Sigmoid colon (tissue), 7 donors: ENCODE results near the gene PAX5. TPM values are rescaled to one million over a fixed set of nuclear protein-coding genes. Genes with fewer than 3 reads are reported as not detected.
"Not testable (repeated sequence)": the region's sequence is repeated elsewhere in the genome, so short reads cannot be mapped to it uniquely, and the experiment has no call there.

Experiments used
- DNase-seq: peaks from one replicate; pipeline ENCODE4 v3.0.0-alpha.2; 2019
- H3K27ac ChIP-seq, 4 donors: fragments of 200-600 bp; sonication (generic); one replicate each; pipeline ENCODE4 v1.5.1; 2016 to 2019; ENCODE audit warnings: mild to moderate bottlenecking in 1 of 4
- H3K27me3 ChIP-seq, 3 donors: fragments of 200-600 bp; sonication (generic); one replicate each; pipeline ENCODE4 v1.5.1; 2019; ENCODE audit warnings: mild to moderate bottlenecking in 1 of 3
- H3K36me3 ChIP-seq, 4 donors: fragments of 200-600 bp; sonication (generic); one replicate each; pipeline ENCODE4 v1.5.1; 2016 to 2019
- H3K4me1 ChIP-seq, 4 donors: fragments of 200-600 bp; sonication (generic); one replicate each; pipeline ENCODE4 v1.5.1; 2017 to 2019
- H3K4me3 ChIP-seq, 4 donors: fragments of 200-600 bp; sonication (generic); one replicate each; pipeline ENCODE4 v1.5.1; 2017 to 2019; ENCODE audit warnings: mild to moderate bottlenecking in 2 of 4, moderate library complexity in 1 of 4
- H3K9me3 ChIP-seq, 4 donors: fragments of 200-600 bp in 3 of 4; sonication (generic) in 3 of 4; one replicate each; pipeline versions ENCODE4 v1.5.1 to v1.6.1; 2013 to 2019
- CTCF ChIP-seq, 4 experiments: fragments of 450-650 bp in 3 of 4; fragments of 200-600 bp in 1 of 4; IDR thresholded peaks; one replicate each; pipeline ENCODE4 v1.5.1; 2016 to 2019; ENCODE audit warnings: antibody characterized with exemption in 4 of 4, mild to moderate bottlenecking in 3 of 4, moderate library complexity in 2 of 4
- EP300 ChIP-seq, 4 donors: sonication (generic); formaldehyde crosslinking; IDR thresholded peaks; one replicate each; pipeline ENCODE4 v1.6.1; 2017; ENCODE audit warnings: antibody characterized with exemption in 4 of 4
- POLR2A ChIP-seq, 2 donors: fragments of 450-650 bp; IDR thresholded peaks; one replicate each; pipeline ENCODE4 v1.6.1; 2016; ENCODE audit warnings: antibody characterized with exemption in 2 of 2, mild to moderate bottlenecking in 2 of 2, moderate library complexity in 2 of 2
- POLR2AphosphoS5 ChIP-seq, 4 donors: sonication (generic); formaldehyde crosslinking; IDR thresholded peaks; one replicate each; pipeline ENCODE4 v1.6.1; 2017; ENCODE audit warnings: antibody characterized with exemption in 4 of 4
- WGBS, 2 donors: extraction: QIAGEN DNeasy Blood & Tissue Kit; methylation state at CpG; one replicate each; pipeline ENCODE4 v1.1.7; 2013; 5-methylcytosine and 5-hydroxymethylcytosine counted together
- intact Hi-C: fragments of 100-400 bp; cut with DNase I; formaldehyde crosslinking; loops from one replicate; pipeline ENCODE4 v1.15.1; 2023
- polyA plus RNA-seq, 3 donors: library from polyadenylated mRNA; stranded (reverse); fragments of 200-250 nt; gene quantifications; one replicate each; pipeline ENCODE4 v1.2.3, GENCODE V29; 2013
- total RNA-seq, 4 donors: library from RNA; depleted of rRNA; stranded (reverse); fragments of >200 nt; gene quantifications; one replicate each; pipeline ENCODE4 v1.1.0, GENCODE V29; 2016
- donor health status: healthy with polysubstance abuse.
- donor health status: Bipolar disorder and iron deficiency.
- donor health status: healthy.

The PAX5 gene
- total RNA-seq: not detected
- polyA plus RNA-seq: 10 to 100 TPM in 1 of 3 donors, under 1 TPM in 2; under 0.01 to 20.1 (median 0.23) TPM

- H3K4me3 ChIP-seq: peak within 1 kb of the TSS in 2 of 4 donors; percentile 6 to 17
- H3K27ac ChIP-seq: no peak within 1 kb of the TSS
- H3K9me3 ChIP-seq: no peaks in the 10 kb centered on the region
- no peak for DNase-seq
- intact Hi-C loops: loop anchor here (10.0 kb wide), 1 partner anchor 81 kb away; no protein-coding TSS in a partner anchor
- 10 to 13% methylated on average over 27 of the region's 27 CpGs for WGBS, 2 donors
- TF ChIP-seq CTCF (IDR thresholded peaks at IDR 0.05): no peak
- no peak for TF ChIP-seq POLR2AphosphoS5 (IDR thresholded peaks at IDR 0.05)
- TF ChIP-seq EP300 (IDR thresholded peaks at IDR 0.05): no peak
- no peak for TF ChIP-seq POLR2A (IDR thresholded peaks at IDR 0.05)
- no peaks in the 10 kb centered on the region for H3K36me3 ChIP-seq
- peaks cover 0 to 60% (median 53%) of the 10 kb centered on the region in 4 donors for H3K4me1 ChIP-seq
- H3K27me3 ChIP-seq: peaks cover 78 to 100% (median 100%) of the 10 kb centered on the region in 3 donors
Measured at GRCh38 chr9:37033682-37034304, at the start of gene PAX5. Gene PAX5, minus strand, starts transcription at chr9:37034268. Its CDS starts 237 bp downstream, at chr9:37034031.

- no peaks in the 10 kb centered on the region for H3K27me3 ChIP-seq
- no peak overlapping the region for H3K27ac ChIP-seq
- no peak overlapping the region for H3K4me3 ChIP-seq
- H3K9me3 ChIP-seq: no peaks in the 10 kb centered on the region
- H3K4me1 ChIP-seq: peaks cover 0 to 20% (median 13%) of the 10 kb centered on the region in 4 donors
- TF ChIP-seq POLR2A (IDR thresholded peaks at IDR 0.05) (no peak), EP300 (IDR thresholded peaks at IDR 0.05) (no peak), POLR2AphosphoS5 (IDR thresholded peaks at IDR 0.05) (no peak), CTCF (IDR thresholded peaks at IDR 0.05) (no peak)
- no peak for DNase-seq
- intact Hi-C loops: no loop called here
- H3K36me3 ChIP-seq: peaks cover 9 to 22% (median 10%) of the 10 kb centered on the region in 4 donors
Measured at GRCh38 chr9:37083654-37084053, 49.6 kb upstream of the PAX5 start.

GRCh38 chr9:37082214-37082765, 48.2 kb upstream of the PAX5 start:
- TF ChIP-seq POLR2AphosphoS5 (IDR thresholded peaks at IDR 0.05) (no peak), EP300 (IDR thresholded peaks at IDR 0.05) (no peak), POLR2A (IDR thresholded peaks at IDR 0.05) (no peak), CTCF (IDR thresholded peaks at IDR 0.05) (no peak)
- peaks cover 0 to 20% (median 13%) of the 10 kb centered on the region in 4 donors for H3K4me1 ChIP-seq
- DNase-seq: no peak
- intact Hi-C loops: no loop called here
- H3K27ac ChIP-seq: no peak overlapping the region
- peaks cover 8 to 10% (median 9%) of the 10 kb centered on the region in 4 donors for H3K36me3 ChIP-seq
- no peak overlapping the region for H3K4me3 ChIP-seq
- H3K27me3 ChIP-seq: no peaks in the 10 kb centered on the region
- WGBS, 2 donors: 63 to 73% methylated on average over 4 of the region's 4 CpGs
- H3K9me3 ChIP-seq: no peaks in the 10 kb centered on the region

- H3K4me1 ChIP-seq: peaks cover 0 to 20% (median 13%) of the 10 kb centered on the region in 4 donors
- DNase-seq, H3K9me3 ChIP-seq, H3K4me3 ChIP-seq, H3K36me3 ChIP-seq, intact Hi-C loops, H3K27ac ChIP-seq, H3K27me3 ChIP-seq: not testable (repeated sequence)
- WGBS, 2 donors: 97% methylated on average over 20 of the region's 20 CpGs
Measured at GRCh38 chr9:37081507-37081906, 47.4 kb upstream of the PAX5 start.

GRCh38 chr9:37080165-37080628, 46.1 kb upstream of the PAX5 start:
- H3K9me3 ChIP-seq, H3K27me3 ChIP-seq, intact Hi-C loops, H3K36me3 ChIP-seq: not testable (repeated sequence)
- peaks cover 0 to 20% (median 13%) of the 10 kb centered on the region in 4 donors for H3K4me1 ChIP-seq
- peak overlapping the region; percentile 88 to 92 (median 90) for H3K27ac ChIP-seq
- peak overlapping the region; percentile 74 to 98 (median 92) for H3K4me3 ChIP-seq
- 1% methylated on average over 32 of the region's 32 CpGs for WGBS, 2 donors
- peak; percentile 70 for DNase-seq
